Naive B cell (primary cell): ENCODE data around the gene LHCGR. TPM values are rescaled to one million over a fixed set of nuclear protein-coding genes. Genes with fewer than 3 reads are reported as not detected.

ENCODE experiments used
- ATAC-seq, 2 donors: fragments of 150-1000 bp; cut with Tn5 transposase; 2 replicates each; pipeline ENCODE4 v1.10.0; 2021; ENCODE audit warnings: low read depth in 2 of 2, mild to moderate bottlenecking in 2 of 2, moderate library complexity in 2 of 2
- DNase-seq: peaks from one replicate; pipeline ENCODE4 v3.0.0; 2022
- H3K27ac Mint-ChIP-seq, 6 donors: one replicate each; pipeline ENCODE4 v1.8.0; 2020 to 2022; ENCODE audit warnings: mild to moderate bottlenecking in 6 of 6, mixed read lengths in 6 of 6, moderate library complexity in 5 of 6, inconsistent platforms in 2 of 6
- H3K27me3 Mint-ChIP-seq, 3 donors: one replicate each; pipeline ENCODE4 v1.8.0; 2021 to 2022; ENCODE audit warnings: mixed read lengths in 3 of 3, mild to moderate bottlenecking in 1 of 3
- H3K36me3 Mint-ChIP-seq, 2 donors: one replicate each; pipeline ENCODE4 v1.8.0; 2020 to 2022; ENCODE audit warnings: mixed read lengths in 2 of 2, inconsistent platforms in 1 of 2, mild to moderate bottlenecking in 1 of 2
- H3K4me1 Mint-ChIP-seq, 3 donors: one replicate each; pipeline ENCODE4 v1.8.0; 2020 to 2022; ENCODE audit warnings: mixed read lengths in 3 of 3, inconsistent platforms in 1 of 3, mild to moderate bottlenecking in 1 of 3, moderate library complexity in 1 of 3
- H3K4me3 Mint-ChIP-seq, 8 donors: one replicate each; pipeline ENCODE4 v1.8.0; 2020 to 2022; ENCODE audit warnings: mild to moderate bottlenecking in 8 of 8, mixed read lengths in 8 of 8, moderate library complexity in 8 of 8, inconsistent platforms in 2 of 8
- H3K9me3 Mint-ChIP-seq, 7 donors: one replicate each; pipeline ENCODE4 v1.8.0; 2020 to 2022; ENCODE audit warnings: mixed read lengths in 7 of 7, mild to moderate bottlenecking in 5 of 7, inconsistent platforms in 2 of 7, moderate library complexity in 1 of 7
- polyA plus RNA-seq, 6 donors: library from polyadenylated mRNA; unstranded; fragments of 300-500 nt; fragmentation: Illumina TruSeq; gene quantifications; one replicate each; pipeline ENCODE4 v1.2.3, GENCODE V29; 2021; ENCODE audit warnings: low read depth in 6 of 6

The LHCGR gene
- not detected for polyA plus RNA-seq

DNA sequence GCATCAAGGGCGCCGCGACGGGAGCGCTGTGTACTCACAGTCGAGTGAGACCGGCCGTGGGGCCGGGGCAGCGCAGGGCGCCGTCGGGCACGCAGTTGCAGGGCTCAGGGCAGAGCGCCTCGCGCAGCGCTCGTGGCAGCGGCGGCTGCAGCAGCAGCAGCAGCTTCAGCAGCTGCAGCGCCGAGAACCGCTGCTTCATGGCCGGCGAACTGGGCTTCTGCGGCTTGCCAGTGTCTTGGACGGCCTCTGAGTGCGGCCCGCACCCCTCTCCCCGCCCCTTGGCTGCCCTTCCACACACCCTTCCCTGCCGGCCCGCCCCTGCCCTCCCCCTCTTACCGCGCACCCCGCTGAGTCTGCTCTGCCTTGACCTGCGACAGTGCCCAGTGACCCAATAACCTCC is at the start of gene LHCGR:
Gene LHCGR, minus strand, starts transcription at position 252 of the 400 bp plus-strand sequence. Its CDS starts 53 bp downstream, at position 199.
- no peak for DNase-seq
- Mint-ChIP-seq H3K36me3 (no peaks in the 10 kb centered on the region), H3K27ac (peak within 1 kb of the TSS in 1 of 6 donors; percentile 54), H3K9me3 (peaks cover 0 to 12% (median 0%) of the 10 kb centered on the region in 7 donors), H3K27me3 (peaks cover 33 to 45% (median 40%) of the 10 kb centered on the region in 3 donors), H3K4me1 (peaks cover 6 to 17% (median 12%) of the 10 kb centered on the region in 3 donors), H3K4me3 (no peak within 1 kb of the TSS)
- no peak for ATAC-seq

DNA sequence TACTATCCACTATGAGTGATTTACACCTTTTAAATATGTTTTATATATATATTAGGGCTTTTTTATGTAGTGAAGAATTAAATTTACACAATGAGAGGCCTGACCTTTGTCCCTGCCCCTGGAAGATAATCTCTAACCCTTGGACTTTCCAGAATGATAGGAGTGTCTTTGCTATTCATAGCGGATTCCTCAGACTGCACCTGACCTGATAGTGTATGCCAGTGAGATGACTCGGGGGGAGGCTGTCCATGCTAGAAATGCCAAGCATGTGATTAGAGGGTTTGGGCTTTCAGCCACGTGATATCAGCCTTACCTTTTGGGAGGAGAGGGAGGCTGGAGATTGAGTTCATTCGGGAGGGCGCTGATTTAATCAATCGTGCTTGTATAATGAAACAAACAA is 44.1 kb upstream of the LHCGR start:
- DNase-seq = no peak
- no peak overlapping the region for H3K4me3 Mint-ChIP-seq
- H3K9me3 Mint-ChIP-seq = peaks cover 0 to 14% (median 0%) of the 10 kb centered on the region in 7 donors
- no peak overlapping the region for H3K27ac Mint-ChIP-seq
- no peaks in the 10 kb centered on the region for H3K4me1 Mint-ChIP-seq
- peaks cover 8 to 13% (median 13%) of the 10 kb centered on the region in 3 donors for H3K27me3 Mint-ChIP-seq
- H3K36me3 Mint-ChIP-seq = no peaks in the 10 kb centered on the region
- ATAC-seq = no peak

DNA sequence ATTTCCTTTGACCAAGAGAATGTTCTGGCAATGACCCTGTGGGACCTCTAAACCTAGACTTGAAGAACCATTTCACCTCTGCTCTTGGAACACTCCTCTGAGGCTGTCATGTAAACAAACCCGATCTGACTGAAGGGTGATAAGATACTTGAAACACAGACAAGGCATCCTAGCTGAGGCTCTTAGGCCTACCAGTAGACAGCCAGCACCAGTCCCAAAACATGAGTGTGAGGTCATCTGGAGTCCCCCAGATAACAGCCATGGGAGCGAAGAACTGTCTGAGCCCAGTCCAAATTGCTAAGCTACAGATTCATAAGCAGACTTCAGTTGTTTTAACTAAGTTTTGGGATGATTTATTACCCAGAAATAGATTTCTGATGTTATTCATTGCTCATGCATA is 39.5 kb upstream of the LHCGR start:
- DNase-seq (no peak), ATAC-seq (no peak)
- H3K27ac Mint-ChIP-seq = no peak overlapping the region
- no peak overlapping the region for H3K4me3 Mint-ChIP-seq
- H3K4me1 Mint-ChIP-seq = no peaks in the 10 kb centered on the region
- peaks cover 0 to 20% (median 3%) of the 10 kb centered on the region in 3 donors for H3K27me3 Mint-ChIP-seq
- no peaks in the 10 kb centered on the region for H3K36me3 Mint-ChIP-seq
- peaks cover 0 to 20% (median 3%) of the 10 kb centered on the region in 7 donors for H3K9me3 Mint-ChIP-seq

DNA sequence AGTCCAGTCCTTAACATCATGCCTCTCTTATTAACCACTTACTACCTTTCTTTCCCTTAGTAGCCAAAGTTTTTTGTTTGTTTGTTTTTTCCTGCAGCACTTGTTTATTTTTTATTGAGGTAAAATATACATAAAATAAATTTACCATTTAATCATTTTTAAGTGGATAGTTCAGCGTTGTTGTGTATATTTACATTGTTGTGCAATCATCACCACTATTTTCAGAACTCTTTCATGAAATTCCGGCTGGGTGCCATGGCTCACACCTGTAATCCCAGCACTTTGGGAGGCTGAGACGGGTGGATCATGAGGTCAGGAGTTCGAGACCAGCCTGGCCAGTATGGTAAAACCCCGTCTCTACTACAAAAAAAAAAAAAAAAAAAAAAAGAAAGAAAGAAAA is 38.1 kb upstream of the LHCGR start:
- no peak overlapping the region for H3K4me3 Mint-ChIP-seq

DNA sequence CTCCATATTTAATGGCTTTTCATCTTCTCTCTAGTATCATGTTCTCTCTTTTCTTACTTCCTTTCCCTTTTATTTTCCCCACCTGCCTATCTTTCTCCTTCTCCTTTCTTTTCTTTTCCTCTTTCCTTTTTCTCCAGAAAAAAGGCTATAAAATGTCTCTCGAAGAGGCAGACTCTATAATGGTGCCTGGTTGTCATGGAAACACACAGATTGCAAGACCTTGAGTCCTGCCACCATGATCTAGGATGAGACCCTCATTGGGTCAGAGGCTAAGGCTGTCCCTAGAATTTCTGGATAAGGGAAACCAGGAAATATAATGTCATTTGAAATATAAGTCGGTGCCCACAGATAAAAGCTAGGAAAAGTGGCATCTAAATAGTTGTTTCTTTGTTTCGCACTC is 36.5 kb upstream of the LHCGR start:
- DNase-seq (no peak), ATAC-seq (no peak)
- Mint-ChIP-seq H3K4me3 (no peak overlapping the region), H3K27ac (no peak overlapping the region), H3K27me3 (peaks cover 0 to 24% (median 4%) of the 10 kb centered on the region in 3 donors), H3K36me3 (no peaks in the 10 kb centered on the region), H3K4me1 (no peaks in the 10 kb centered on the region), H3K9me3 (peaks cover 0 to 20% (median 3%) of the 10 kb centered on the region in 7 donors)

More for the DNA sequence above, 38.1 kb upstream of the LHCGR start:
- Mint-ChIP-seq H3K4me1 (no peaks in the 10 kb centered on the region), H3K27ac (peak overlapping the region in 1 of 6 donors; percentile 21), H3K9me3 (peaks cover 0 to 20% (median 3%) of the 10 kb centered on the region in 7 donors), H3K36me3 (no peaks in the 10 kb centered on the region), H3K27me3 (peaks cover 0 to 20% (median 3%) of the 10 kb centered on the region in 3 donors)
- ATAC-seq (no peak), DNase-seq (no peak)

DNA sequence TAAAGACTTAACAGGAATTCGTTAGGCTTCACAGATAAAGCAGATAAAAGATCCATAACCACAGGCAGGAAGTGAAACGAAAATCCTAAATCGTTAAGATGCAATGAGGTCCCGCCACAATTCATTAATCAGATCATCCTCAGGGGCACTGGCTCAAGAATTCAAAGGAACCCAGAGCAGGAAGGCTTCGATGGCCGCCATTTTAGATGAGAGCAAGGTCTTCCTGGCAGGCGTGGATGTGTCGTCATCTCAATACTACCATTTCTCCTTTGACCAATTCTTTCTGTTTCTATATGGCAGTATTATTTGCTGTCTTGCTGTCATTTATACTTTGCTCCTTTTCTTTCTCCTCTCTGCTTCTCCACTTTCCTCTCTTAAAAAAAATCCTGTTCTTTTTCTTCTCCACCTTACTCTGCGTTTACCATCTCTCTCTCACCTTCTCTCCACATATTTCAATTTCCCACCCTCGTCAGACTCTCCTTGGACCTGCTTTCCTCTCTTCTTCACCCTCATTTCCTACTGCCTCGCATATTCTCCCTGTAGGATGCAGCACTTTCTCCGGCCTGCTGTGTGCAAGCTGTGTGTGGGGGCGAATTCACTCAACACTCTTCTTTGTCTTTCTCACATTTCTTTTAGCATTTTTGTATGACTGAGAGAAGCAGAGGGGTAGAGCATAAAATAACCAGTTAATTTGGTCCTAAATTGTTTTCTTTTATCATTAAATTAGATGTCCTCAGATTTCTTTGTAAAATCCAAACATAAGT is 35.1 kb upstream of the LHCGR start:
- Mint-ChIP-seq H3K9me3 (peaks cover 0 to 9% (median 3%) of the 10 kb centered on the region in 7 donors), H3K27me3 (peaks cover 0 to 22% (median 11%) of the 10 kb centered on the region in 3 donors), H3K4me3 (no peak overlapping the region), H3K27ac (no peak overlapping the region), H3K36me3 (no peaks in the 10 kb centered on the region), H3K4me1 (no peaks in the 10 kb centered on the region)
- ATAC-seq = no peak
- no peak for DNase-seq

DNA sequence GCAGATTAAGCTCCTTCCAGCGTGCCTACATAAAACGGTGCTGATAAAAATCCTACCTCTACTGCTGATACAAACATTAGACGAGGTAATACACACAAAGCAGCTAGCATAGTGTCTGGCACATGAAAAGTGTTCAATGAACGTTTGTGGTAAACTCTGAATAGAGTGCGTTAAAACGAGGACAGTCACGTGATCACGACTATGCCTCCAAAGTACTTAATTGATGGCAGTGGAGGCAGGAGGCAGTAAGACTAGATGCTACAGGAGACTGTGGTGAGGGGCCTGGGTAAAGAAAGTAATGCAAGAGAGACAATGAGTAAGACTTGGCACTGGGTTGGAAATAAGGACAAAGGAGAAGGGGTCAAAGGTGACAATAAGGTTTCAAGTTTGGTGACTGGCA is 32.1 kb upstream of the LHCGR start:
- Mint-ChIP-seq H3K4me1 (no peaks in the 10 kb centered on the region), H3K27me3 (peaks cover 0 to 15% (median 8%) of the 10 kb centered on the region in 3 donors), H3K4me3 (no peak overlapping the region), H3K36me3 (no peaks in the 10 kb centered on the region), H3K9me3 (peaks cover 0 to 6% (median 1%) of the 10 kb centered on the region in 7 donors), H3K27ac (no peak overlapping the region)
- DNase-seq (no peak), ATAC-seq (no peak)

DNA sequence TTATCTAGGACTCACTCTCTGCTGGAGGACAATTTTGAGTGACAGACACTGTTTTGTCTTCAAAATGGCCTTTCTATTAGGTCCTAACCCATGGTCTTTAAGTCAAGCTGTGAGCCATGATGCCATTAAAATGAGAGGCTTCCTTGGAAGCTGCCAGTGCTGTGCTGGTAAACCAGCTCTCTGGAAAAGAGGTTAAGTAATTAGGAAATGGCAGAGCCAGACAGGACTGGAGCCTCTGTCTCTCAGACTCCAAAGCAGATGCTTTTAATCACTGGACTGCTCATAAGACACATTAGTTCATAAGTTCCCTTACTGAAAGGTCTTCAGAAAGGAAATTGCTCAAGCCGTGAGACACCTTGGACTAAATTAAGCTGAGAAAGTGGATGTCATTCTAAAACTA is 25.8 kb upstream of the LHCGR start:
- peaks cover 0 to 5% (median 0%) of the 10 kb centered on the region in 7 donors for H3K9me3 Mint-ChIP-seq
- peaks cover 0 to 3% (median 0%) of the 10 kb centered on the region in 3 donors for H3K27me3 Mint-ChIP-seq

DNA sequence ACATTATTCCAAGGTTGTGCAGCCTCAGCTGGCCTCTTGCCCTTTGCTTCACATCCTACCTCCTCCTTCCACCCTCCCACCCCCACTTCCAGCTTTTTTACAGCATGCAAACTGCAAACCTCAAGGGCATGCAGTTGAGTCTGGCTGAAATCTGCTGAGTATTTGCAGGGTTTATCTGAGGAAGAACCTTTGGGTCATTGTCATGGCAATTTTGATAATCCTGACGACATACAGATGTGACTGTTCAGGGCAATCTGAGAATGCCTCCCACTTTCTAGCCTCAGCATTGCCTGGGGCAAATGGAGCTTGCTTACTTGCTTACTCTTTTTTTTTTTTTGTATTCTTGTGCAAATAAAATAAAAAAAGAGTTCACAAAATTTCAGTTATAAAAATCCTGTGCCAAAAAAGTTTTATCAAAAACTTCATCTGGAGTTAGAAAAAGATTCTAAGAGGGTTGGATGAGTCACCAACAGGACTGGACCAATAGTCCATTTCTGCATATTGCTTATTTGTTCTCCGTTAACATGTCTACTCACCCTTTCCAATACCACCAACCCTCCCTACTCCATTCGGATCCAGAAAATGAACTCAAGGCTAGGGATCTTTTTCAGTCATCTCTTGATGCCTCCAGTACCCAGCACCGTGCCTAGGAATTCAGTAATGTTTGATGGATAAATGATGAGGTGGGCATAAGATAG is 23.6 kb upstream of the LHCGR start:
- peaks cover 0 to 11% (median 0%) of the 10 kb centered on the region in 3 donors for H3K27me3 Mint-ChIP-seq
- H3K4me1 Mint-ChIP-seq = no peaks in the 10 kb centered on the region
- no peak overlapping the region for H3K4me3 Mint-ChIP-seq
- ATAC-seq = no peak
- peaks cover 0 to 4% (median 0%) of the 10 kb centered on the region in 7 donors for H3K9me3 Mint-ChIP-seq
- DNase-seq = no peak
- no peak overlapping the region for H3K27ac Mint-ChIP-seq
- H3K36me3 Mint-ChIP-seq = no peaks in the 10 kb centered on the region

More for the DNA sequence above, 25.8 kb upstream of the LHCGR start:
- Mint-ChIP-seq H3K36me3 (no peaks in the 10 kb centered on the region), H3K27ac (no peak overlapping the region), H3K4me3 (no peak overlapping the region), H3K4me1 (no peaks in the 10 kb centered on the region)
- no peak for DNase-seq
- no peak for ATAC-seq

DNA sequence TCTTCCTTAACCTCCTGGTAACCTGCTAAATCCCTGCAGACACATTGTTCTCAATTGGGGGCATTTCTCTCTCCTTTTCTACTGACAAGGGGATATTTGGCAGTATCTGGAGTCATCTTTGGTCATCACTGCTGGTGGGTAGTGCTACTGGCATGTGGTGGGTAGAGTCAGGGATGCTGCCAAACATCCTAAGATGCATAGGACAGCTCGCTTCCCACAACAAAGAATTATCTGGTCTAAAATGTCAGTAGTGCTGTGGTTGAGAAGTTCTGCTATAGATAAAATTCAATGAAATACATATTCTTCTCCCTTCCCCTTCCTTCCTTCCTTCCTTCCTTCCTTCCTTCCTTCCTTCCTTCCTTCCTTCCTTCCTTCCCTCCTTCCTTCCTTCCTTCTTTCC is 18.7 kb upstream of the LHCGR start:
- Mint-ChIP-seq H3K27ac (no peak overlapping the region), H3K9me3 (peaks cover 0 to 3% (median 0%) of the 10 kb centered on the region in 7 donors), H3K36me3 (no peaks in the 10 kb centered on the region), H3K4me1 (no peaks in the 10 kb centered on the region), H3K27me3 (peaks cover 11 to 23% (median 14%) of the 10 kb centered on the region in 3 donors), H3K4me3 (no peak overlapping the region)
- DNase-seq = no peak
- no peak for ATAC-seq

DNA sequence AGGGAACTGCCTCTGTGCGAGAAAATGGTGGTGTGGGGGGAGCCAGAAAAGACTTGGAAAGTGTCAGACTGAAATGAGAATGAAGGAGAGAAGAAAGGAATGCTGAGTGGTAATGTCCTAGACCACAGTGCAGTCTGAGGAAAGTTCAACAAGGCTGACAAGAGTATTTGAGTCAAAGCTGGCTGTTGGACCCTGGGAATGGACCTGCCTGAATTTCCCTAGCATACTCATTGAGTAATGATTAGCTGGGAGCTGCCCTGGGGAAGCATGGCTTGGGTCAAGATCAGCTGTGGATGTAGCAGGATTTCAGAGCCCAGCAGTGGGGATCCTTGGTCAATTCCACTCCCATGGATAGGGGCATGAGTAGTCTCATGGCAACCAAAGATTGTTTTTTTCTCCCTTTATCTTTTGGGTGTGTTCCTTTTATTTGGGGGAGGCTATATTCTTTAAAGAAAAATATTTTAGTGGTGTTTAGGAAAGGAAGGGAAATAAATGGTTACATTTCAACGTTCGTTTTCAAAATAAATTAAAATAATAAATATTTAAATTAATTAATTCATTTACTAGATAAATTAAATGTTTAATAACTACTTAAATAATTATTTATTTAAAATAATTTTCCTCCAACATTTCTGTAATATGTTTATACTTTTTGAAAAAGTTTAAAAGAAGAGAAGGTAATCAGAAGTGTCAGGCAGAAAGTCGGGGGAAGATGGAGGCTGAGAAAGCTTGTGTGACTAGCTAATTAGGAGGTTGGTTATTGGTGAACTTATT is 15.9 kb upstream of the LHCGR start:
- no peaks in the 10 kb centered on the region for H3K36me3 Mint-ChIP-seq
- H3K4me3 Mint-ChIP-seq = no peak overlapping the region

DNA sequence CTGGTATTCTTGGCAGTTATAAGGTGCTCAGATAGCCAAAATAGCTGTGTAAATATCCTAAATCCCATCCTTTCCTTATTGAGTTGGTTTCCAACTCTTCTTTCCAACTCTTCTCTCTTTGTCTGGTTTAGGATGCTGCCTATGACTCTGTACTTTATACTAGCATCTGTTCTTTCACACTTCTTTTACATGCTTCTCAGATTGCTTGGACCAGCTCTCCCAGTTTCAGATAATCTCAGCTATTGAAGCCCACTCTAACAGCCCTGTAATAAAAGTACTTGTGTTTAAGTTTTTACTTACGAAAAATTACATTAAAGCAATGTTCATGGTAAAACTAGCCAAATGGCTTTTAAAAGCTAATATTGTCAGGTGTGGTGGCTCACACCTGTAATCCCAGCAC is 14.7 kb upstream of the LHCGR start:
- DNase-seq (no peak), ATAC-seq (no peak)
- H3K4me3 Mint-ChIP-seq = no peak overlapping the region
- H3K27ac Mint-ChIP-seq = no peak overlapping the region
- no peaks in the 10 kb centered on the region for H3K36me3 Mint-ChIP-seq
- peaks cover 0 to 9% (median 1%) of the 10 kb centered on the region in 7 donors for H3K9me3 Mint-ChIP-seq
- no peaks in the 10 kb centered on the region for H3K4me1 Mint-ChIP-seq
- H3K27me3 Mint-ChIP-seq = peaks cover 30 to 41% (median 36%) of the 10 kb centered on the region in 3 donors

More for the DNA sequence above, 15.9 kb upstream of the LHCGR start:
- DNase-seq (no peak), ATAC-seq (no peak)
- peaks cover 0 to 9% (median under 1%) of the 10 kb centered on the region in 7 donors for H3K9me3 Mint-ChIP-seq
- H3K27ac Mint-ChIP-seq = no peak overlapping the region
- no peaks in the 10 kb centered on the region for H3K4me1 Mint-ChIP-seq
- H3K27me3 Mint-ChIP-seq = peaks cover 30 to 37% (median 33%) of the 10 kb centered on the region in 3 donors

DNA sequence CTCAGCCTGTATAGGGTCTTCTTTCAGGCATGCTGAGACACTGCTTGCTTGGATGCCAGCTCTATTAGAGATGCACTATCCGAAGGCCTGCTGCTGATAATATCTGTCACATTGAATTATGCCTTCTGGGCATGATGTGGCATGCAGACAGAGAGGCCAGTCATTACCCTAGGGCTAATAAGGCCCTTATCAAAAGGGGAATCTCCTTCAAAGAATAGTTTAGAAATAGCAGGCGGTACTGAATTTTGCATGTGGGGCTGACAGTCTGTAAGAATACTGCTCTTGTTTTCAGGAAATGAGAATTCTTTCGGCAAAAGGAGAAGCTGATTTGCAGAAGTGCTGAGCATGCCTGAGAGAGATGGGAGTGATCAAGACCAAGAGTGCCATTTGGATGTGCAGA is 13.1 kb upstream of the LHCGR start:
- DNase-seq (no peak), ATAC-seq (no peak)
- Mint-ChIP-seq H3K4me1 (no peaks in the 10 kb centered on the region), H3K9me3 (peaks cover 3 to 11% (median 7%) of the 10 kb centered on the region in 7 donors), H3K27me3 (peaks cover 21 to 41% (median 36%) of the 10 kb centered on the region in 3 donors), H3K36me3 (no peaks in the 10 kb centered on the region), H3K27ac (no peak overlapping the region), H3K4me3 (no peak overlapping the region)
